Transverse colon (tissue), 4 donors: Measurements from ENCODE around the gene FZD8.

ENCODE experiments used
- EP300 ChIP-seq: sonication (generic); formaldehyde crosslinking; IDR thresholded peaks from one replicate; pipeline ENCODE4 v1.6.1; 2017; ENCODE audit warnings: antibody characterized with exemption, low read depth
- POLR2A ChIP-seq: fragments of 450-650 bp; IDR thresholded peaks from one replicate; pipeline ENCODE4 v1.6.1; 2016; ENCODE audit warnings: antibody characterized with exemption, mild to moderate bottlenecking, moderate library complexity
- POLR2AphosphoS5 ChIP-seq, 3 donors: sonication (generic); formaldehyde crosslinking; IDR thresholded peaks; one replicate each; pipeline ENCODE4 v1.6.1; 2016; ENCODE audit warnings: antibody characterized with exemption in 3 of 3
- TF ChIP-seq, protein P1 (sequence below), 5 experiments: fragments of 200-600 bp in 3 of 5; fragments of 450-650 bp in 2 of 5; sonication (generic) in 3 of 5; IDR thresholded peaks; 1 replicate in 2 of 5; 2 replicates in 3 of 5; pipeline ENCODE4 v1.5.1; 2016 to 2017; ENCODE audit warnings: antibody characterized with exemption in 5 of 5, inconsistent platforms in 3 of 5, mild to moderate bottlenecking in 2 of 5, moderate library complexity in 1 of 5

DNA sequence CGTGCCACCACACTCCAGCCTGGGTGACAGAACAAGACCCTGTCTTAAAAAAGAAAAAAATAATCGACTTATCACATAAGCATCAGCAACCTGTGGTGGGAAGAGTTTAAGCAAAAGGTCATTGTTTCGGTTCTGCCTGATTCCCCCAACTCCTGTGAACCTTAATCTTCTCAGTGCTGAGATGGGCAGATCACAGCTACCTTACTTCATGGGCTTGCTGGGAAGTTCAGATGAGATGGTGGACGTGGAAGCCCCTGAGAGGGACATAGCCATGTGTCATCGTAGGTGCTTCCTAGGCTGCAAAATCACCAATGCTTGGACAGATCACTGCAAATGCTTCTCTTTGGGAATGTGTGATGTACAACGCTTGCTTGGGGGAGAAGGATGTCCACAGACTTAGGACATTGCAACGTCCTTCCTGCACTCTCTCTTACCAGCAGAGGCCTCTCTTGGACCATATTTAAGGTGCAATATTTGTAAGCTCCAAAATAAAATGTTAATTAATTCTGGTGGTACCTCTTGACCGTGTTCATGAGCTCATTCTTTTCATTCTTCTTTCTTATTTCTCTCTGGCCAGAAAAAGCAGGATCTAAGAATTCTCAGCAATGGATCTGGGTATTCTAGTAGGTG is 28.4 kb downstream of the FZD8 start:
- TF ChIP-seq, protein P1, sequence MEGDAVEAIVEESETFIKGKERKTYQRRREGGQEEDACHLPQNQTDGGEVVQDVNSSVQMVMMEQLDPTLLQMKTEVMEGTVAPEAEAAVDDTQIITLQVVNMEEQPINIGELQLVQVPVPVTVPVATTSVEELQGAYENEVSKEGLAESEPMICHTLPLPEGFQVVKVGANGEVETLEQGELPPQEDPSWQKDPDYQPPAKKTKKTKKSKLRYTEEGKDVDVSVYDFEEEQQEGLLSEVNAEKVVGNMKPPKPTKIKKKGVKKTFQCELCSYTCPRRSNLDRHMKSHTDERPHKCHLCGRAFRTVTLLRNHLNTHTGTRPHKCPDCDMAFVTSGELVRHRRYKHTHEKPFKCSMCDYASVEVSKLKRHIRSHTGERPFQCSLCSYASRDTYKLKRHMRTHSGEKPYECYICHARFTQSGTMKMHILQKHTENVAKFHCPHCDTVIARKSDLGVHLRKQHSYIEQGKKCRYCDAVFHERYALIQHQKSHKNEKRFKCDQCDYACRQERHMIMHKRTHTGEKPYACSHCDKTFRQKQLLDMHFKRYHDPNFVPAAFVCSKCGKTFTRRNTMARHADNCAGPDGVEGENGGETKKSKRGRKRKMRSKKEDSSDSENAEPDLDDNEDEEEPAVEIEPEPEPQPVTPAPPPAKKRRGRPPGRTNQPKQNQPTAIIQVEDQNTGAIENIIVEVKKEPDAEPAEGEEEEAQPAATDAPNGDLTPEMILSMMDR (IDR thresholded peaks at IDR 0.05) = no peak
- no peak for TF ChIP-seq POLR2A
- no peak for TF ChIP-seq POLR2AphosphoS5 (IDR thresholded peaks at IDR 0.05)
- TF ChIP-seq EP300 = no peak
